HG03520 (cell line): ENCODE measurements around the gene CNTNAP4.

ENCODE experiments used
- ATAC-seq: cut with Tn5 transposase; IDR thresholded peaks from one replicate; pipeline ENCODE4 v1.9.1; 2021; ENCODE audit warnings: mild to moderate bottlenecking, moderate library complexity; ENCODE audit not compliant: unreplicated experiment

Gene CNTNAP4

GRCh38 chr16:76484020-76484419 lies 206.8 kb downstream of the CNTNAP4 start:
- ATAC-seq: no peak

GRCh38 chr16:76486740-76487139 lies 209.5 kb downstream of the CNTNAP4 start:
- ATAC-seq: no peak

- no peak for ATAC-seq
These were observed 210.3 kb downstream of the CNTNAP4 start for GRCh38 chr16:76487411-76488064.

GRCh38 chr16:76488065-76488417 lies 210.8 kb downstream of the CNTNAP4 start:
- no peak for ATAC-seq

- ATAC-seq: no peak
These were observed 212.9 kb downstream of the CNTNAP4 start for GRCh38 chr16:76490036-76490639.

GRCh38 chr16:76500006-76500405 lies 222.8 kb downstream of the CNTNAP4 start:
- ATAC-seq: no peak

GRCh38 chr16:76502063-76502462 lies 224.9 kb downstream of the CNTNAP4 start:
- ATAC-seq: no peak

- ATAC-seq: no peak
These were observed 225.4 kb downstream of the CNTNAP4 start for GRCh38 chr16:76502555-76502954.

- no peak for ATAC-seq
These were observed 225.9 kb downstream of the CNTNAP4 start for GRCh38 chr16:76503091-76503490.

- no peak for ATAC-seq
These were observed 234.0 kb downstream of the CNTNAP4 start for GRCh38 chr16:76511203-76511602.

GRCh38 chr16:76518781-76519180 lies 241.6 kb downstream of the CNTNAP4 start:
- no peak for ATAC-seq

- no peak for ATAC-seq
These were observed 247.2 kb downstream of the CNTNAP4 start for GRCh38 chr16:76524356-76524755.

GRCh38 chr16:76524769-76525168 lies 247.6 kb downstream of the CNTNAP4 start:
- ATAC-seq: no peak

- no peak for ATAC-seq
These were observed 250.0 kb downstream of the CNTNAP4 start for GRCh38 chr16:76527244-76527643.

- no peak for ATAC-seq
These were observed 251.9 kb downstream of the CNTNAP4 start for GRCh38 chr16:76529120-76529519.

- no peak for ATAC-seq
These were observed 254.0 kb downstream of the CNTNAP4 start for GRCh38 chr16:76531236-76531635.

- no peak for ATAC-seq
These were observed 255.2 kb downstream of the CNTNAP4 start for GRCh38 chr16:76532188-76532973.

- ATAC-seq: no peak
These were observed 262.4 kb downstream of the CNTNAP4 start for GRCh38 chr16:76539609-76540008.

GRCh38 chr16:76541070-76541469 lies 263.9 kb downstream of the CNTNAP4 start:
- no peak for ATAC-seq

GRCh38 chr16:76565542-76565941 lies 288.3 kb downstream of the CNTNAP4 start:
- no peak for ATAC-seq

- no peak for ATAC-seq
These were observed 294.6 kb downstream of the CNTNAP4 start for GRCh38 chr16:76571755-76572154.

- ATAC-seq: no peak
These were observed 296.1 kb downstream of the CNTNAP4 start for GRCh38 chr16:76573281-76573680.
